ENCODE results near the gene CNOT6L.

The CNOT6L gene

GRCh38 chr4:77819843-77820648 lies 878 bp upstream of the CNOT6L start:
- H3K4me2 ChIP-seq (ENCODE audit: low read length): peak overlapping the region; percentile 95
- H3K9ac ChIP-seq (ENCODE audit: low read depth, low read length): peak overlapping the region; percentile 91
- peak overlapping the region; percentile 98 for H3K4me3 ChIP-seq (ENCODE audit: low read length)
- H3K4me1 ChIP-seq (ENCODE audit: control insufficient read depth, insufficient read depth, low read length): peaks cover 14% of the 10 kb centered on the region
- H3K27me3 ChIP-seq (ENCODE audit: control insufficient read depth, insufficient read depth, low read length): no peaks in the 10 kb centered on the region
- H3K36me3 ChIP-seq (ENCODE audit: insufficient read depth, low read length): no peaks in the 10 kb centered on the region
- H3K9me3 ChIP-seq (replicated peaks; ENCODE audit: low read length): no peaks in the 10 kb centered on the region

- H3K4me3 ChIP-seq (ENCODE audit: low read length): peak overlapping the region; percentile 98
- peak overlapping the region; percentile 95 for H3K4me2 ChIP-seq (ENCODE audit: low read length)
- peaks cover 14% of the 10 kb centered on the region for H3K4me1 ChIP-seq (ENCODE audit: control insufficient read depth, insufficient read depth, low read length)
- H3K9ac ChIP-seq (ENCODE audit: low read depth, low read length): peak overlapping the region; percentile 91
- H3K9me3 ChIP-seq (replicated peaks; ENCODE audit: low read length): no peaks in the 10 kb centered on the region
- no peaks in the 10 kb centered on the region for H3K36me3 ChIP-seq (ENCODE audit: insufficient read depth, low read length)
- no peaks in the 10 kb centered on the region for H3K27me3 ChIP-seq (ENCODE audit: control insufficient read depth, insufficient read depth, low read length)
Observed at GRCh38 chr4:77819404-77819842, 255 bp upstream of the CNOT6L start.

GRCh38 chr4:77818073-77818601 lies 1.0 kb downstream of the CNOT6L start:
- peak overlapping the region; percentile 98 for H3K4me3 ChIP-seq (ENCODE audit: low read length)
- H3K27me3 ChIP-seq (ENCODE audit: control insufficient read depth, insufficient read depth, low read length): no peaks in the 10 kb centered on the region
- peak overlapping the region; percentile 93 for H3K4me2 ChIP-seq (ENCODE audit: low read length)
- H3K4me1 ChIP-seq (ENCODE audit: control insufficient read depth, insufficient read depth, low read length): peaks cover 14% of the 10 kb centered on the region
- no peaks in the 10 kb centered on the region for H3K9me3 ChIP-seq (replicated peaks; ENCODE audit: low read length)
- H3K36me3 ChIP-seq (ENCODE audit: insufficient read depth, low read length): no peaks in the 10 kb centered on the region
- peak overlapping the region; percentile 91 for H3K9ac ChIP-seq (ENCODE audit: low read depth, low read length)

- Histone ChIP-seq H3K9ac (ENCODE audit: low read depth, low read length) (peak overlapping the region; percentile 91), H3K4me1 (ENCODE audit: control insufficient read depth, insufficient read depth, low read length) (peaks cover 14% of the 10 kb centered on the region)
Observed at GRCh38 chr4:77817304-77818072, 1.7 kb downstream of the CNOT6L start.

GRCh38 chr4:77816546-77816945 lies 2.6 kb downstream of the CNOT6L start:
- H3K27me3 ChIP-seq (ENCODE audit: control insufficient read depth, insufficient read depth, low read length): no peaks in the 10 kb centered on the region
- H3K9ac ChIP-seq (ENCODE audit: low read depth, low read length): no peak overlapping the region
- H3K4me2 ChIP-seq (ENCODE audit: low read length): no peak overlapping the region
- H3K4me3 ChIP-seq (ENCODE audit: low read length): no peak overlapping the region
- H3K9me3 ChIP-seq (replicated peaks; ENCODE audit: low read length): no peaks in the 10 kb centered on the region
- H3K36me3 ChIP-seq (ENCODE audit: insufficient read depth, low read length): no peaks in the 10 kb centered on the region
- peaks cover 14% of the 10 kb centered on the region for H3K4me1 ChIP-seq (ENCODE audit: control insufficient read depth, insufficient read depth, low read length)

More at GRCh38 chr4:77817304-77818072, 1.7 kb downstream of the CNOT6L start:
- Histone ChIP-seq H3K9me3 (replicated peaks; ENCODE audit: low read length) (no peaks in the 10 kb centered on the region), H3K36me3 (ENCODE audit: insufficient read depth, low read length) (no peaks in the 10 kb centered on the region), H3K4me2 (ENCODE audit: low read length) (peak overlapping the region; percentile 93), H3K4me3 (ENCODE audit: low read length) (peak overlapping the region; percentile 98), H3K27me3 (ENCODE audit: control insufficient read depth, insufficient read depth, low read length) (no peaks in the 10 kb centered on the region)

- H3K4me1 ChIP-seq (ENCODE audit: control insufficient read depth, insufficient read depth, low read length): peaks cover 7% of the 10 kb centered on the region
Observed at GRCh38 chr4:77815636-77816035, 3.5 kb downstream of the CNOT6L start.

GRCh38 chr4:77805840-77806239 lies 13.3 kb downstream of the CNOT6L start:
- Histone ChIP-seq H3K36me3 (ENCODE audit: insufficient read depth, low read length) (no peaks in the 10 kb centered on the region), H3K4me2 (ENCODE audit: low read length) (no peak overlapping the region), H3K9ac (ENCODE audit: low read depth, low read length) (no peak overlapping the region), H3K4me3 (ENCODE audit: low read length) (no peak overlapping the region), H3K4me1 (ENCODE audit: control insufficient read depth, insufficient read depth, low read length) (peaks cover 13% of the 10 kb centered on the region), H3K9me3 (replicated peaks; ENCODE audit: low read length) (no peaks in the 10 kb centered on the region), H3K27me3 (ENCODE audit: control insufficient read depth, insufficient read depth, low read length) (no peaks in the 10 kb centered on the region)

More at GRCh38 chr4:77815636-77816035, 3.5 kb downstream of the CNOT6L start:
- no peak overlapping the region for H3K4me3 ChIP-seq (ENCODE audit: low read length)
- H3K9ac ChIP-seq (ENCODE audit: low read depth, low read length): no peak overlapping the region
- no peaks in the 10 kb centered on the region for H3K36me3 ChIP-seq (ENCODE audit: insufficient read depth, low read length)
- no peak overlapping the region for H3K4me2 ChIP-seq (ENCODE audit: low read length)
- no peaks in the 10 kb centered on the region for H3K9me3 ChIP-seq (replicated peaks; ENCODE audit: low read length)
- H3K27me3 ChIP-seq (ENCODE audit: control insufficient read depth, insufficient read depth, low read length): no peaks in the 10 kb centered on the region

GRCh38 chr4:77804471-77804870 lies 14.7 kb downstream of the CNOT6L start:
- Histone ChIP-seq H3K27me3 (ENCODE audit: control insufficient read depth, insufficient read depth, low read length) (no peaks in the 10 kb centered on the region), H3K9ac (ENCODE audit: low read depth, low read length) (no peak overlapping the region), H3K9me3 (replicated peaks; ENCODE audit: low read length) (no peaks in the 10 kb centered on the region), H3K4me1 (ENCODE audit: control insufficient read depth, insufficient read depth, low read length) (peaks cover 16% of the 10 kb centered on the region), H3K4me3 (ENCODE audit: low read length) (no peak overlapping the region), H3K4me2 (ENCODE audit: low read length) (no peak overlapping the region), H3K36me3 (ENCODE audit: insufficient read depth, low read length) (no peaks in the 10 kb centered on the region)

- peaks cover 17% of the 10 kb centered on the region for H3K4me1 ChIP-seq (ENCODE audit: control insufficient read depth, insufficient read depth, low read length)
- no peaks in the 10 kb centered on the region for H3K27me3 ChIP-seq (ENCODE audit: control insufficient read depth, insufficient read depth, low read length)
- no peak overlapping the region for H3K9ac ChIP-seq (ENCODE audit: low read depth, low read length)
- H3K9me3 ChIP-seq (replicated peaks; ENCODE audit: low read length): no peaks in the 10 kb centered on the region
- no peak overlapping the region for H3K4me3 ChIP-seq (ENCODE audit: low read length)
- H3K4me2 ChIP-seq (ENCODE audit: low read length): no peak overlapping the region
- H3K36me3 ChIP-seq (ENCODE audit: insufficient read depth, low read length): no peaks in the 10 kb centered on the region
Observed at GRCh38 chr4:77802402-77802801, 16.8 kb downstream of the CNOT6L start.

GRCh38 chr4:77801260-77801608 lies 17.9 kb downstream of the CNOT6L start:
- Histone ChIP-seq H3K36me3 (ENCODE audit: insufficient read depth, low read length) (no peaks in the 10 kb centered on the region), H3K27me3 (ENCODE audit: control insufficient read depth, insufficient read depth, low read length) (no peaks in the 10 kb centered on the region), H3K9me3 (replicated peaks; ENCODE audit: low read length) (no peaks in the 10 kb centered on the region), H3K4me2 (ENCODE audit: low read length) (no peak overlapping the region), H3K4me3 (ENCODE audit: low read length) (no peak overlapping the region), H3K9ac (ENCODE audit: low read depth, low read length) (no peak overlapping the region), H3K4me1 (ENCODE audit: control insufficient read depth, insufficient read depth, low read length) (peaks cover 21% of the 10 kb centered on the region)

GRCh38 chr4:77800483-77801259 lies 18.5 kb downstream of the CNOT6L start:
- H3K4me1 ChIP-seq (ENCODE audit: control insufficient read depth, insufficient read depth, low read length): peaks cover 21% of the 10 kb centered on the region
- no peak overlapping the region for H3K4me3 ChIP-seq (ENCODE audit: low read length)
- H3K9me3 ChIP-seq (replicated peaks; ENCODE audit: low read length): no peaks in the 10 kb centered on the region
- H3K27me3 ChIP-seq (ENCODE audit: control insufficient read depth, insufficient read depth, low read length): no peaks in the 10 kb centered on the region
- no peak overlapping the region for H3K4me2 ChIP-seq (ENCODE audit: low read length)
- no peaks in the 10 kb centered on the region for H3K36me3 ChIP-seq (ENCODE audit: insufficient read depth, low read length)
- no peak overlapping the region for H3K9ac ChIP-seq (ENCODE audit: low read depth, low read length)
